ENCODE measurements around the gene TSHZ3.

TSHZ3 gene

GRCh38 chr19:31282346-31282745 lies 66.9 kb downstream of the TSHZ3 start:
- H3K27ac Mint-ChIP-seq, result no peak overlapping the region
- no peaks in the 10 kb centered on the region for H3K4me1 Mint-ChIP-seq
- no peak overlapping the region for H3K4me3 Mint-ChIP-seq
- peaks cover 2% of the 10 kb centered on the region for H3K27me3 Mint-ChIP-seq
- no peaks in the 10 kb centered on the region for H3K9me3 Mint-ChIP-seq
- ATAC-seq (no peak), DNase-seq (no peak)
- no peaks in the 10 kb centered on the region for H3K36me3 Mint-ChIP-seq (ENCODE audit: low read depth)

GRCh38 chr19:31280287-31281006 lies 68.8 kb downstream of the TSHZ3 start:
- no peaks in the 10 kb centered on the region for H3K9me3 Mint-ChIP-seq
- no peak overlapping the region for H3K4me3 Mint-ChIP-seq
- no peak for ATAC-seq
- H3K36me3 Mint-ChIP-seq (ENCODE audit: low read depth), result no peaks in the 10 kb centered on the region
- peaks cover 2% of the 10 kb centered on the region for H3K27me3 Mint-ChIP-seq
- DNase-seq, result no peak
- no peak overlapping the region for H3K27ac Mint-ChIP-seq
- no peaks in the 10 kb centered on the region for H3K4me1 Mint-ChIP-seq

GRCh38 chr19:31279436-31279765 lies 69.8 kb downstream of the TSHZ3 start:
- no peak for ATAC-seq
- peaks cover 2% of the 10 kb centered on the region for H3K27me3 Mint-ChIP-seq
- no peaks in the 10 kb centered on the region for H3K9me3 Mint-ChIP-seq
- H3K27ac Mint-ChIP-seq, result no peak overlapping the region
- no peak for DNase-seq
- no peaks in the 10 kb centered on the region for H3K36me3 Mint-ChIP-seq (ENCODE audit: low read depth)
- no peak overlapping the region for H3K4me3 Mint-ChIP-seq
- no peaks in the 10 kb centered on the region for H3K4me1 Mint-ChIP-seq

GRCh38 chr19:31278555-31279435 lies 70.4 kb downstream of the TSHZ3 start:
- Mint-ChIP-seq H3K4me1 (no peaks in the 10 kb centered on the region), H3K4me3 (no peak overlapping the region), H3K36me3 (ENCODE audit: low read depth) (no peaks in the 10 kb centered on the region), H3K27me3 (peaks cover 2% of the 10 kb centered on the region), H3K27ac (no peak overlapping the region), H3K9me3 (no peaks in the 10 kb centered on the region)
- no peak for ATAC-seq
- DNase-seq, result no peak

GRCh38 chr19:31277516-31277915 lies 71.7 kb downstream of the TSHZ3 start:
- H3K4me1 Mint-ChIP-seq, result no peaks in the 10 kb centered on the region
- ATAC-seq, result no peak
- no peak overlapping the region for H3K27ac Mint-ChIP-seq
- no peaks in the 10 kb centered on the region for H3K9me3 Mint-ChIP-seq
- no peak overlapping the region for H3K4me3 Mint-ChIP-seq
- H3K36me3 Mint-ChIP-seq (ENCODE audit: low read depth), result no peaks in the 10 kb centered on the region
- H3K27me3 Mint-ChIP-seq, result peaks cover 2% of the 10 kb centered on the region
- no peak for DNase-seq

- H3K4me3 Mint-ChIP-seq, result no peak overlapping the region
- DNase-seq, result no peak
- H3K36me3 Mint-ChIP-seq (ENCODE audit: low read depth), result no peaks in the 10 kb centered on the region
- peaks cover 2% of the 10 kb centered on the region for H3K27me3 Mint-ChIP-seq
- H3K9me3 Mint-ChIP-seq, result no peaks in the 10 kb centered on the region
- H3K27ac Mint-ChIP-seq, result no peak overlapping the region
- ATAC-seq, result no peak
- H3K4me1 Mint-ChIP-seq, result no peaks in the 10 kb centered on the region
These were observed 72.4 kb downstream of the TSHZ3 start for GRCh38 chr19:31276831-31277230.

GRCh38 chr19:31275068-31275334 lies 74.2 kb downstream of the TSHZ3 start:
- Mint-ChIP-seq H3K4me1 (no peaks in the 10 kb centered on the region), H3K36me3 (ENCODE audit: low read depth) (no peaks in the 10 kb centered on the region), H3K4me3 (no peak overlapping the region), H3K9me3 (no peaks in the 10 kb centered on the region), H3K27ac (no peak overlapping the region), H3K27me3 (peaks cover 2% of the 10 kb centered on the region)
- DNase-seq (no peak), ATAC-seq (no peak)

GRCh38 chr19:31274251-31275067 lies 74.8 kb downstream of the TSHZ3 start:
- peaks cover 2% of the 10 kb centered on the region for H3K27me3 Mint-ChIP-seq
- no peaks in the 10 kb centered on the region for H3K4me1 Mint-ChIP-seq
- H3K4me3 Mint-ChIP-seq, result no peak overlapping the region
- DNase-seq (no peak), ATAC-seq (no peak)
- no peaks in the 10 kb centered on the region for H3K9me3 Mint-ChIP-seq
- H3K27ac Mint-ChIP-seq, result no peak overlapping the region
- no peaks in the 10 kb centered on the region for H3K36me3 Mint-ChIP-seq (ENCODE audit: low read depth)

- H3K4me3 Mint-ChIP-seq, result no peak overlapping the region
- no peak for ATAC-seq
- no peak overlapping the region for H3K27ac Mint-ChIP-seq
- H3K27me3 Mint-ChIP-seq, result no peaks in the 10 kb centered on the region
- H3K36me3 Mint-ChIP-seq (ENCODE audit: low read depth), result no peaks in the 10 kb centered on the region
- no peak for DNase-seq
- no peaks in the 10 kb centered on the region for H3K4me1 Mint-ChIP-seq
- no peaks in the 10 kb centered on the region for H3K9me3 Mint-ChIP-seq
These were observed 76.6 kb downstream of the TSHZ3 start for GRCh38 chr19:31272583-31273106.

GRCh38 chr19:31271306-31271911 lies 77.8 kb downstream of the TSHZ3 start:
- Mint-ChIP-seq H3K27ac (no peak overlapping the region), H3K36me3 (ENCODE audit: low read depth) (no peaks in the 10 kb centered on the region), H3K9me3 (no peaks in the 10 kb centered on the region), H3K27me3 (no peaks in the 10 kb centered on the region), H3K4me3 (no peak overlapping the region), H3K4me1 (no peaks in the 10 kb centered on the region)
- DNase-seq (no peak), ATAC-seq (no peak)

GRCh38 chr19:31270897-31271296 lies 78.3 kb downstream of the TSHZ3 start:
- H3K4me1 Mint-ChIP-seq, result no peaks in the 10 kb centered on the region
- H3K27ac Mint-ChIP-seq, result no peak overlapping the region
- no peaks in the 10 kb centered on the region for H3K27me3 Mint-ChIP-seq
- ATAC-seq (no peak), DNase-seq (no peak)
- H3K9me3 Mint-ChIP-seq, result no peaks in the 10 kb centered on the region
- no peaks in the 10 kb centered on the region for H3K36me3 Mint-ChIP-seq (ENCODE audit: low read depth)
- H3K4me3 Mint-ChIP-seq, result no peak overlapping the region

GRCh38 chr19:31269425-31270127 lies 79.7 kb downstream of the TSHZ3 start:
- Mint-ChIP-seq H3K4me1 (no peaks in the 10 kb centered on the region), H3K27ac (no peak overlapping the region), H3K9me3 (no peaks in the 10 kb centered on the region), H3K27me3 (no peaks in the 10 kb centered on the region), H3K36me3 (ENCODE audit: low read depth) (no peaks in the 10 kb centered on the region), H3K4me3 (no peak overlapping the region)
- ATAC-seq, result no peak
- no peak for DNase-seq

GRCh38 chr19:31268751-31269383 lies 80.4 kb downstream of the TSHZ3 start:
- H3K9me3 Mint-ChIP-seq, result no peaks in the 10 kb centered on the region
- H3K27ac Mint-ChIP-seq, result no peak overlapping the region
- H3K36me3 Mint-ChIP-seq (ENCODE audit: low read depth), result no peaks in the 10 kb centered on the region
- no peak for ATAC-seq
- H3K4me3 Mint-ChIP-seq, result no peak overlapping the region
- no peak for DNase-seq
- no peaks in the 10 kb centered on the region for H3K27me3 Mint-ChIP-seq
- H3K4me1 Mint-ChIP-seq, result no peaks in the 10 kb centered on the region

- DNase-seq, result no peak
- no peak overlapping the region for H3K27ac Mint-ChIP-seq
- H3K27me3 Mint-ChIP-seq, result peaks cover 4% of the 10 kb centered on the region
- H3K9me3 Mint-ChIP-seq, result no peaks in the 10 kb centered on the region
- no peaks in the 10 kb centered on the region for H3K4me1 Mint-ChIP-seq
- ATAC-seq, result no peak
- no peak overlapping the region for H3K4me3 Mint-ChIP-seq
- no peaks in the 10 kb centered on the region for H3K36me3 Mint-ChIP-seq (ENCODE audit: low read depth)
These were observed 82.5 kb downstream of the TSHZ3 start for GRCh38 chr19:31266731-31267130.

Measured in activated naive CD8-positive, alpha-beta T cell treated with anti-CD3 and anti-CD28 coated beads, Interleukin-2, amount 50 U/mL, for 24 hours (primary cell).